ENCODE data around the gene TECPR1.

The TECPR1 gene

DNA sequence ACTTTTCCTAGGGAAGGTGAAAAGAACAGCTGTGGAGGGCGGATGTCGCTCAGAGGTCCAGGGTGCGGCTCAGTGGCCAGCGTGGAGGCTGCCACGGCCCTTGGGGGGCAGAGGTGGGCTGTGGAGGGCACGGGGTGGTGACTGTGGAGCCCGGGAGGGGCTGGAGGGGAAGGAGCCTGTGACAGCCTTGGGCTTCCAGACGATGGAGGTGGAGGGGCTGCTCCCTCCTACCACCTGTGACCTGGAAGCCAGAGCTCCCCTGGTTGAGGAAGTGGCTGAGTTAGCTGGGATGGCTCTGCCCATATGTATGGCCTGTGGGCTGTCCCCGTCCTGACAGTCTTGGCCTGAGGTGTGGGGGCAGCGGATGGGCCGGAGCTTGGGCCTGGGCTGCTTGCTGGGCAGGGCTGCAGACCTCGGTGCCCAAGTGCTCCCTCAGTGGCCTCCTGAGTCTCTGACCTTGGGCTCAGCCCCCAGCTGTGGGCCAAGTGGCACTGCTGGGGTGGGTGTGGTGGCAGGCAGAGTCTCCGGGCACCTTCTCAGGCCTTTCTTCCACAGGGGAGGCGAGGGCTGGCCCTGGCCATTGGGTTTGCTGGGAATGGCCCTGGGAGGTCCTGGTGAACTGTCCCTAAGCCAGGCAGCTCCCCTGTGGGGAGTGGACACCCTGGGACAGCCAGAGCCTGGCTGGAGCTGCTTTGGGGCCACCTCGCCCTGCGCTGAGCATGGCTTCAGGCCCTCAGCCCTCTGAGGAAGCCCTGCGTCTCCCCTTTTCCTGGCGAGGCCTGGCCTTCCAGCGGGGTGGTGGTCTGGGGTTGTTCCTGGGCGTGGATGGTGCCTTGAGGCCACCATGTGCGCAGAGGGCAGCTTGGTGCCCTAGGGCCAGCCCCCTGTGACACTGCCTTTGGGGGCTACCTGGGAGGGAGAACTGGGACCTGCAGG, 33.4 kb upstream of the TECPR1 start:
- no peak for FAIRE-seq
- DNase-seq (ENCODE audit: insufficient read length, low spot score), result no peak

DNA sequence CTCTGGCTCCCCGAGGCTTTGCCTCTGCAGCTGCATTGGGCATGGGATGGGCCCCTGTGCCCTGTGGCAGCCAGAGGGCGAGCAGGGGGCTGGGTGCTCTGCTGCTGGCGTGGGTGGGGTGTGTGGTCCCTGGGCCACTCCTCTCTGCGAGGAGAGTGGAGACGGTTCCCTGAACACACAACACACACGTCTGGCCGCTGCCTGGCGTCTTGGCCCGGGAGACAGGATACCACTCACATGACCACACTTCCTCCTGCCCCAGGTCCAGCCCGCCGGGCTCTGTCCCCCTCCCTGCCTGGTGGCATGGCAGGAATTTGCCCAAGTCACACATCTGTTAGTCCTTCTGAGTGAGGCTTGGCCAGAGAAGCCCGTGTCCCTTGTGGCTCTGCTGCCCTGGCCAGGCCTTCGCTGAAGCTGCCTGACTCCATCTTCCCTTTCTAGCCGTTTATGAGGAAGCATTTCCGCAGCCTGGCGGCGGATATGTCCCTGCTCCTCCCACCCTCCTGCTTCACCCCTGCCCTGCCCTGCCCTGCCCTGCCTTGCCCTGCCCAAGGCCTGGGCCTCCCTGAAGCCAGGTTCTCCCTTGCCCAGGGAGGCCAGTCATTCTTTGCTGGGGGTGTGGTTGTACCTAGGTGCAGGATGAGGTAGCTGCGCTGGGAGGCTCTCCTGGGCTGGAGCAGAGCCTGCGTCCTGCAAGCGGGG, 32.5 kb upstream of the TECPR1 start:
- DNase-seq (ENCODE audit: insufficient read length, low spot score) (no peak), FAIRE-seq (no peak)

DNA sequence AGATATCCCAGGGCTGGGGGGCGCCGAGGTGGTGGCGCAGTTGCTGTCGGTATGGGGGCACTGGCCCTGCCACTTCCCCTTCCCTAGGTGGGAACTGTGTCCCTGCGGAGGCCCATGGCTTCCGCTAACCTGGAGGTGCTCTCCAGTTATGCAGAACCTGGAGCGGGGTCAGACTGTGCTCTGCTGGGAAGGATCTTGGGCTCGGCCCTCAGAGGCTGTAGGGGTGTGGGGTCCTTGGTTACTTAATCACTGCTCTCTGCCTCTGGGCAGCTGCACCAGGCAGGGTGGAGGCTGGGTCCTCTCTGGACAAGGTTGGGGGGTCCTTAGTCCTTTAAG, 31.8 kb upstream of the TECPR1 start:
- DNase-seq (ENCODE audit: insufficient read length, low spot score) (no peak), FAIRE-seq (no peak)

DNA sequence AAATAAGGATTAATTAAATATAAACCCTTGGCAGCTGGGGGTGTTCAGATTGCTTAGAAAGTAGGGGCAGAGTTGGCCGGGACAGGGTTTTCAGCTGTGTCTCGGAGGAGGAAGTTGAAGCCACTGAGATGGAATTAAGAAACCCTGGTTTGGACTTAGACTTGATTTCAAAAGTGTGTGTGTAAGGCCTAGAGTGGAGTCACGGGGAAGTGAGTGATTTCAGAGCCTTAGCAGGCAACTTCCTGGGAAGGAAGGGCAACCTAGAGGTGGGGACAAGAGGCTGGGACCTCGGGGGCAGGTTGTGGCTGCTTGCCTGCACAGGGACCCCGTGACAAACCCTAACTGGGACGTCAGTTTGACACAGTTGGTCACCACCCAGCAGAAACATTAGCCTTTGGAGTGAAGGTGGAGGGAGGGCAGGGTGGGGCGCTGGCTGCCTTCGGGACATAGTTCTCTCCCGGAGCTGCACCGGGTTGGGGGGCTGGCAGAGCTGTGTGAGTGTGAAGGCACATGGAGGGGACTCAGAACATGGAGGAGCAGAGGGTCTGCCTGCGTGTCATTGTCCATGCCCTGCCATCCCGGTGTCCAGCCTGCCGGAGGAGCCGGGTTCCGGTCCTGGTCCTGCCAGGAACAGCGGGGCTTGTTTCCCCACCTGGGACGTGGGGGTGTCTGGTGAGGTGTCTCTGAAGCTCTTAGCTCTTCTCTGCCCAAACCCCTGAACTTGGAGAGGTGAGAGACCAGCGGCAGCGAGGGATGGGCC, 31.3 kb upstream of the TECPR1 start:
- DNase-seq (ENCODE audit: insufficient read length, low spot score) (no peak), FAIRE-seq (no peak)

DNA sequence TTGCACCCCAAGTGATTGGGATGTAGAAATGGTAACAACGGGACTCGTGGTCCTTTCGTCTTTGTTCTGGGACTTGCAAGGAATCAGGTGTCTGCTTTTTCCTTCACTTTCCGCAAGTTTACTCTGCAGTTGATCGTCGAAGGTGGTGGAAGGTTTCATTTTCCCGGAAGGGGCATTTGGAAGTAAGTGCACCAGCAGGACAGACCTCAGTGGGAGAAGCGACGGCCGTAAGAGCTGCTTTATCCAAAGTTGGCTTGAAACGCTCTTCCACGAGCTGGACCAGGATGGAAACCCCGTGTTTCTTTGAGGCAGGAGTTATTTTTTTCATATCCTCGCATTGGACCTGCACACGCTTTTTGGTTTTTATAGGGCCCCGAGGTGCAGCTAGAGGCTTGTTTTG, 30.7 kb upstream of the TECPR1 start:
- DNase-seq (ENCODE audit: insufficient read length, low spot score), result no peak
- FAIRE-seq, result no peak

DNA sequence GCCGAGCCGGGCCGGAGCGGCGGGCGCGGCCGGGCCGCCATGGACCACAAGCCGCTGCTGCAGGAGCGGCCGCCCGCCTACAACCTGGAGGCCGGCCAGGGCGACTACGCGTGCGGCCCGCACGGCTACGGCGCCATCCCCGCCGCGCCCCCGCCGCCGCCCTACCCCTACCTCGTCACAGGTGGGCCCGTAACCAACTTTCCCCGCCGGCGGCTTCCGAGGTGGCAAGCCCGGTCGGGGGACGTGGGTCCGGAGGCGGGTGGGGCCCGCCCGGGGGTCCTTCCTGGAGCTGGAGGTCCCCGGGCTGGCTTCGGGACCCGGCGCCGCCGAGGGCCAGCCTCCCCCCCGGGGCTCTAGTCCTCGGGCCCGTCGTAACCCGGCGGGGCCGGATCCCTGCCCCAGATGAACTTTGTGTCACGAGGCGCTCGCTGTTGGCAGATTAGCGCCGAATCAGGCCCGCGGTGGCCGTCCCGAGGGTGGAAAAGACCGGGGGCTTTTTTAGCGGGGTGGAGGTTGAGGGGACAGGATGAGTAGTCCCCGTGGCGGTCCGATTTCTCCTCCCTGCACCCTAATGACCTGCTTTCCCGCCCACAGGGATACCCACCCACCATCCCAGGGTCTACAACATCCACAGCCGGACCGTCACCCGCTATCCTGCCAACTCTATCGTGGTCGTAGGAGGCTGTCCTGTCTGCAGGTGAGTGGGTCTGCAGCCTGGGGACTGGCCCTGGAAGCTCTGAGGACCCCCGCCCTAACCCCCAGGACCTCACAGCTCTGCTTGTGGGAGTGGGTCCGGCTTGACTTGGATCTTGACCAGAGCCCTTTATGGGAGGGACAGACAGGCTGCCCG, 29.9 kb upstream of the TECPR1 start:
- DNase-seq (ENCODE audit: insufficient read length, low spot score) (no peak), FAIRE-seq (no peak)

DNA sequence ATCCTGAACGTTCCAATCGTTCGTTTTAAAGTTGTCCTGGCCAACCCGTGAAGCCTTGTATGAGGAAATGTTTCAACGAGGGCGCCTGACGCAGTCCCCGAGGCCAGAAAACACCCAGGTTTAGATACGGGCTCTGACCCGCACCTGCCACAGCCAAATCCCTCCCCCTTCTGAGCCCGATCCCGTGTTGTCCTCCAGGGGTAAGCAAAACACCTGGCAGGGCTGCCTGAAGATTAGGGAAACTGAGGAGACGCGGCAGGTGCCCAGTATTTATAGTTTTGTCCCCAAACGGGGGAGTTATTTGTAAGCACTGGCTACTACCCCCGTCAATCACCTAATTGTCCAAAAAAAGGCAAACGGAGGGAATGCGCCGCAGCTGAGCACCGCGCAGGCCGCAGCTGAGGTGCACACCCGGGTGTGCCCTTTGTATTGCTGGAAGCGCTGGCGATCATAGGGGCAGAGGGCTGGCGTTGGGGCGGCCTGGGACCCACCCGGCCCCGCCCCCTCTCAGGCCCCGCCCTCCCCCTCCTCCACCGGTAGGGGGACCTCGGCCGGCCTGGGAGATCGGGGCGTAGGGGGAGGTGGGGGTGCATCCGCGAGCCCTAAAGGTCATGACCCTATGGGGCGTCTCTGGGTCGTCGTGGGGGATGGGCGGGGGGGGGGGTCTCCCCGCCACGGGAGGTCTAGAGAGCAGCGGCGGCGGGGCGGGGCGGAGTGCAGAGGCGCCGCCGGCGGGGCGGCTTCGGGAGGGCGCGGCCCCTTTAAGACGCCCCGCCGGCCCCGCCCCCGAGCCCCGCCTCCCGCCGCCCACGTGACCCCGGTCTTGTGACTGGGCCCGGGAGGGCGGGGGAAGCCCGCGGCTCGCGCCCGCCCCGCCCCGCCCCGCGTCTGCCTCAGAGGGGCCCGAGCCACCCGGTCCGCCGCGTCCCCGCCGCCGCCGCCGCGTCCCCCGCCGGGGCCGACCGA, 29.0 kb upstream of the TECPR1 start, which contains the start of gene BRI3:
BRI3 (plus strand) TSS at position 896 of the 966 bp plus-strand sequence. CDS start 110 bp downstream, outside the sequence.
- DNase-seq (ENCODE audit: insufficient read length, low spot score) (peak; percentile 85), FAIRE-seq (no peak)

DNA sequence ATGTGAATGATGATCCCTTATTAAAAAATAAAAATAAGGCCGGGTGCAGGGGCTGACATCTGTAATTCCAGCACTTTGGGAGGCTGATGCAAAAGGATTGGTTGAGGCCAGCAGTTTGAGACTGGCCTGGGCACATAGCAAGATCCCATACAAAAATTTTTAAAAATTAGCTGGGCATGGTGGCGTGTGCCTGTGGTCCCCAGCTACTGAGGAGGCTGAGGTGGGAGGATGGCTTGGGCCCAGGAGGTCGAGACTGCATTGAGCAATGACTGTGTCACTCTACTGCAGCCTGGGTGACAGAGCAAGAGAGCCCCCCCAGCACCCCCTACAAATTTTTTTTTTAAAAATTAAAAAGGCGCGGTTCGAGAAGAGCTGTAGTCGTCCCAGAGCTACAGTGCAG, 28.3 kb upstream of the TECPR1 start:
- DNase-seq (ENCODE audit: insufficient read length, low spot score) (no peak), FAIRE-seq (no peak)

DNA sequence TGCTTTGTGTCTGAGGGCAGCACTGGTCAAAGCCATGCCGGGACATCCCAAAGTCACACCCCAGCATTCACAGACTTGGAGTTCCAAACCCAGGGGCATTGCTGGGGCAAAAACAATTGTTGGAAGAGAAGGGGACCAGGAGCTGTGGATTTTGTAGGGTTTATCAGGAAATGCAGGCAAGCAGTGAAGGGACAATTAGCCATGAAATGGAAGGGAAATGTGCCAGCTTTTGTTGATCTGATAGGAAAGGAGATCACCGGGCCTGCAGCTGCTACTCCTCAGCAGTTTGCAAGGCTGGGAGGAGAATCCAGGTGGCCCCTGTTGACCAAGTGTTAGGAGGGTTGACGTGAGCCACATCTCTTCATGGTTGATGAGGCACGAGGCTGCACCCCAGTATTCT, 26.9 kb upstream of the TECPR1 start:
- FAIRE-seq (no peak), DNase-seq (ENCODE audit: insufficient read length, low spot score) (no peak)

DNA sequence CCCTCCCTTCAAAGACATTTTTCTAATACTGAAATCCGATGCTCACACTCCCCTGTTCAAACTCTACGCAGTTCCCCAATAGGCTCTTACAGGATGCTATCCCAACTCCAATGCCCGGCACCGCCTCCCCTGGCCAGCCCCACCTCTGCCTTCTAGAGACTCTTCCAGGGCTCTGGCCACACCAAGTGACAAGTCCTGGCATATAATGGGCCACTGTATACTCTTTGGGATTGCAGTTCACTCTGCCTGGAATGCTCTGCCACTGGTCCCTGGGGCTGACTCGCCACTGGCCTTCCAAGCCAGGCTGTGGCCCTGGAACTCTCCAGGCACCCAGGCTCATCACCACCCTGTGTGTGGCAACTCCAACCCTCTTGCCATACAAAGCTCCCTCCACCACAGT, 26.4 kb upstream of the TECPR1 start:
- DNase-seq (ENCODE audit: insufficient read length, low spot score), result no peak
- no peak for FAIRE-seq

DNA sequence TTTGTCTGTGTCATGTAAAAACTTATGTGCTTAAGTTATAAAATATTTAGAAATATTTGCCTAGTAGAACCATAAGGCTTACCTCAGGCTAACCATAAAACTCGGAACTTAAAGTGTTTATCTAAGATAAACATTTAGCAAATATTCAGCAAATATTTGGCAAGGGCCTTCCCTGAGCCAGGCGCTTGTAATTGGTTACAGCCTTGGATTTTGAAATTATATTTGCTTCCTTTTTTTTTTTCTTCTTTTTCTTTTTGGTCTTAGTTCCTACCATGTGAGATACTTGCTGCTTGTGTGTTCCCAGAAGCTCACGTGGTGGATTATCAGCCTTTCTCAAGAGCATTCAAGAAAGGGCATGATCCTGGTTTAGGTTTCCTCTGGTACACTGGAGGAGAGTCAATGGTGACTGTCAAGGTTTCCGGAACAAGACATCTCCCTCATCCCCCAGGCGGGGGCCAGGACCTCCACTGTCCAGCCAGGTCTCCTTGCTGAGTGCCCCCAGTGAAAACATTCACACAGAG, 24.3 kb upstream of the TECPR1 start:
- no peak for FAIRE-seq

DNA sequence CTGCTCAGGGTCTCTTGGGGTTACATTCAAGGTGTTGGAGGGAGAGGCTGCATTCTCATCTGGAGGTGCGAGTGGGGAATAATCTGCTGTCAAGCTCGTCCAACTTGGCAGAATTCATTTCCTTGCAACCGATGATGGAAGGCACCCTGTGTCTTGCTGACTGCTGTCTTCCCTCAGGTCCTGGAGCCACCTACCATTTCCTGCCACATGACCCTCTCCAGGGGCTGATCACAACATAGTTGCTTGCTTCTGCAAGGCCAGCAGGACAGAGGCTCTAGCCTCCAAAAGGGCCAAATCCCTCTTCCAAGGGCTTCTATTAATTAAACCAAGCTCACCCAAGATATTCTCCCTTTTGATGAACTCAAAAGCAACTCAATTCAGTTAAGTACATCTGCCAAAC, 15.3 kb upstream of the TECPR1 start:
- DNase-seq (ENCODE audit: insufficient read length, low spot score) (no peak), FAIRE-seq (no peak)

More for the DNA sequence above, 24.3 kb upstream of the TECPR1 start:
- no peak for DNase-seq (ENCODE audit: insufficient read length, low spot score)

DNA sequence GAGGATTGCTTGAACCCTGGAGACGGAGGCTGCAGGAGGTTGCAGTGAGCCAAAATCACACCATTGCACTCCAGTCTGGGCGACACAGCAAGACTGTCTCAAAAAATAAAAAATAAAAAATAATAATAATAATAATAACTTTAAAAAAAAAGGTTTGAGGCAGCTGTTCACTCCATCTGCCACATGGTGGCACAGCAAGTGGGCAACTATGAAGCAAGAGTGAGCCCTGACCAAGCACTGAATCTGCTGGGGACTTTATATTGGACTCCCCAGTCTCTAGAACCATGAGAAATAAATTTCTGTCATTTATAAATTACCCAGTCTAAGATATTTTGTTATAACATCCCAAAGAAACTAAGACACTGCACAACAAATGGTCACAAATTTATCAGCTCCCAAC, 14.8 kb upstream of the TECPR1 start:
- FAIRE-seq (no peak), DNase-seq (ENCODE audit: insufficient read length, low spot score) (no peak)

DNA sequence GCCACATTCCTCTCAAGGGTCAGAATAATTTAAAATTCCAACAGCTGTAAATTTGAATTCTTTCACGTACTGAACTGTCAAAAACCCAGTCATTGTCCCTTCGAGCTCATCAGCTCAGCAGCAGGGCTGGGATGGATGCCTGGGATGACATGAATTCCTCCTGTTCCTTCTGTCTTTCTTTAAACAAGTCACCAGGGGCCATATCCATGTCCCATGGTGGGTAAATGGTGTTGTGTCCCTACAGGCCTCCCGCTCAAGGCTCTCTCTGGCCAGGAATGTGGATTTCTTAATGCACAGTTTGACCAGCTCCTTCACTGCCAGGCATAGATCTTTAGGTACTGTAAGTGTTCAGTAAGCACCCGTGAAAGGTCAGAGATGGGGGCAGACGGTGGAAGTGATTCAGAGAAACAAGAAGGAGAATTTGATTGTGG, 13.8 kb upstream of the TECPR1 start:
- FAIRE-seq (no peak), DNase-seq (ENCODE audit: insufficient read length, low spot score) (no peak)

DNA sequence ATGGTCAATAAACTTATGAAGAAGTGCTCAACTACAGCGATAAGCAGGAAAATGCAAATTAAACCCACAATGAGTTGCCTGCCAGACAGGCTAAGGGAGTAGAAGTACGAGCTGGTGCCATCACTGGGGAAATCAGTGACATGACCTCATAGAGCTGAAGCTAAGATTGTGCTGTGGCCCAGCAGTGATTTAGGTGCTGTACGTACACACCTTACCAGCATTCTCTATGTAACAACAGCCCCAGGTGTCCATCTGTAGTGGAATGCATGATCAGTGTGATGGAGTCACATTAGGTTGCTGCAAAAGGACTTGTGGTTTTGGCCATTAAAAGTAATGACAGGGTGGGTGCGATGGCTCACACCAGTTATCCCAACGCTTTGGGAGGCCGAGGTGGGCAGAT, 5.7 kb upstream of the TECPR1 start:
- DNase-seq (ENCODE audit: insufficient read length, low spot score), result no peak
- no peak for FAIRE-seq

DNA sequence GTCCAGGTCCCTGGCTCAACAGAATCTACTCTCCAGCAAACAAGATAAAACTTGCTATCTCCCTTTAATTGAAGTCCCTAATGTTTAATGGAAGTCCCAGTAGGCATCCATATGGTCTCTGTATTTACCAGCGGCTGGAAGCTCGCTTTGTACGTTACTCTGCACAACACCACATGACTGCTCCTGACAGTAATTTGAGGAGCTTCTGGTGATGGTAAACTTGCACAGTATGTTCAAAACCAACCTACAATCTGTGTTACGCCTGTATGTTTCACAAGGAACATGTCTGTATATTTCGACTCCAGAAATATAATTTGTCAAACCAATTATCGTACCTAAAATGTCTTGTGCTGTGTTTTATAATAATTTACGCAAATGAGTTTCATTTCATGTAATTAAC, 4.4 kb upstream of the TECPR1 start:
- DNase-seq (ENCODE audit: insufficient read length, low spot score) (no peak), FAIRE-seq (no peak)

DNA sequence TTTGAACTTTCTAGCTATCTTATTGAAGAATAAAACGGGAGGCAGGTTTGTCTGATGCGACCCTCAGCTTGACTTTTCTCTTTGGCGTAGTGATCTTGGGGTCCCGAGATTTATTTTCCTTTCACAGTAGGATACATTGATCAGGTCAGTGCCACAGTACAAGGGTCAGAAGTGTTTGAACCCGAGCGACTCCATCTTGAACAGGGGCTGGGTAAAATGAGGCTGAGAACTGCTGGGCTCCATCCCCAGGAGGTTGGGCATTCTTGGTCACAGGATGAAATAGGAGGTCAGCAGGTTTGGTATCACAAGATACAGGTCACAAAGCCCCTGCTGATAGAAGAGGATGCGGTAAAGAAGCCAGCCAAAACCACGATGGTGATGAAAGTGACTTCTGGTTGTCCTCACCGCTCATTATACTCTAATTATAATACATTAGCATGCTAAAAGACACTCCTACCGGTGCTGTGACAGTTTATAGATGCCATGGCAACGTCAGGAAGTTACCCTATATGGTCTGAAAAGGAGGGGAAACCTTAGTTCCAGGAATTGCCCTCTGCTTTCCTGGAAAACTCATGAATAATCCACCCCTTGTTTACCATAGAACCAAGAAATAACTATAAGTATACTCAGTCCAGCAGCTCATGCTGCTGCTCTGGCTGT, 3.0 kb upstream of the TECPR1 start:
- DNase-seq (ENCODE audit: insufficient read length, low spot score), result no peak
- no peak for FAIRE-seq

DNA sequence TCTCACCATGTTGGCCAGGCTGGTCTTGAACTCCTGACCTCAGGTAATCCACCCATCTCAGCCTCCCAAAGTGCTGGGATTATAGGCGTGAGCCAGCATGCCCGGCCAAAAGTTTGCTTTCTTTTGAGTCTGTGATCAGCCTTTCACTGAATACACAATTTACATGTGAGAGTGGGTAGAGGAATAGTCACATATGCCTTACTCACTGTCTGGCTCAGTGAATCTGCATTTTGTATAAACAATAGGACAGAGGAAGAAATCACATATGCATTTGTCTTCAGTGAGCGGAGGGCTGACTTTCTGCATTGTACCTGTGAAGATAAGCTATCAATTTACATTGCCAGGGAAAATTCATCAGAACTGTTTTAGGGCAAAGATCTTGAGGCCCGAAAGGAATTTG, 2.5 kb upstream of the TECPR1 start:
- no peak for FAIRE-seq
- DNase-seq (ENCODE audit: insufficient read length, low spot score), result no peak
